ENCODE results near the gene ABHD1. TPM values are rescaled to one million over a fixed set of nuclear protein-coding genes. Genes with fewer than 3 reads are reported as not detected.
"Not testable (repeated sequence)": the region's sequence is repeated elsewhere in the genome, so short reads cannot be mapped to it uniquely, and the experiment has no call there.

Gene ABHD1
- total RNA-seq (1 to 10 TPM in 5 of 7 donors, not detected in 2; 1.1 to 2.4 (median 1.5) TPM), polyA plus RNA-seq (1 to 10 TPM in 1 of 2 donors, under 1 TPM in 1; 0.86 to 1.6 TPM)
- long read RNA-seq, donor 1, transcript ABHD1-208 (1 exons, 3,107 nt) = major isoform, 5 of 5 reads
- long read RNA-seq, donor 1, partial matches to known transcripts = 0 of 5 reads
- long read RNA-seq, donor 1, other reads (novel, unspliced or antisense) = 0 of 5 reads
- long read RNA-seq, donor 2, partial matches to known transcripts = 0 of 2 reads
- long read RNA-seq, donor 2, other reads (novel, unspliced or antisense) = 0 of 2 reads
- long read RNA-seq, donor 3 = 0 reads

DNA sequence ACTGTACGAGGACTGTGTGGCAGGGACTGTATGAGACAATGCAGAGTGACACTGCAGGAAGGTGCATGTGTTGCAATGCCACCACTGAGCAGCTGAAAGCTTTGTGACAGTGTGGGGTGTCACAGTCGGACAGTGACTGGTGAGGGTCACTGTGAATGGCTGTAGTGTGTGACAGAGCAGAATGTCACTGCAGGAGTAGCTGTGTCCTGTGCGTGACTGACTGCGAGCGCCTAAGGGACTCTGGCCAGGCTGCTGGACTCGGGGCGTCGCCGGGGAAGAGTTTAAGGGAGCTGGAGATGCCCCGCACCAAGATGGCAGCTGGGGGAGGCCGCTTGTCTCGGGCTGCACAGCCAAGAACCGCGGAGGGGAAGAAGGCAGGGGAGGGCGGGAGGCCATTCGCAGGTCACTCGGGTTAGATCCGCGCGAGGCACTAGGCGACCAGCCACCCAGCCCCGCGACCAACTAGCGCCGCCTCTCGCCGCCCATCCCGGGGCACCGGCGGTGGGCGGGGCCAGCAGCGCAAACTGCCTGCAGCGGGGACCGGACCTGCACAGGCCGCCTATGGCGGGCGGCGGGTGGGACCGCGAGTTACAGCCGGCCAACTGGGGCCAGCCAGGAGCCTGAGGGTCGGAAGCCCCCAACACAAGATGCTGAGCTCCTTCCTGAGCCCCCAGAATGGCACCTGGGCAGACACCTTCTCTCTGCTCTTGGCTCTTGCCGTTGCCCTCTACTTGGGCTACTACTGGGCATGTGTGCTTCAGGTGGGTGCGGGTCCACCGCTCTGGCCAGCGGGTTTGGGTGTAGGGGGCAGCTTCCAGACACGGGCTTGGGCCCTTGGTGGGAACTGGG, at the start of gene ABHD1:
Gene ABHD1 (plus strand): TSS at position 514 of the 849 bp plus-strand sequence. CDS start 134 bp downstream, at position 648.
- H3K4me3 ChIP-seq = peak within 1 kb of the TSS; percentile 54
- no peaks in the 10 kb centered on the region for H3K27me3 ChIP-seq
- peak; percentile 58 to 72 (median 68) for DNase-seq
- intact Hi-C loops (cut with DNase I) = no loop called here
- no peaks in the 10 kb centered on the region for H3K9me3 ChIP-seq
- no peaks in the 10 kb centered on the region for H3K36me3 ChIP-seq
- peak within 1 kb of the TSS in 1 of 2 donors; percentile 5 for H3K27ac ChIP-seq
- WGBS, 3 donors = 7 to 15% (median 9%) methylated on average over 24 to 47 of the region's 47 CpGs
- H3K4me1 ChIP-seq (ENCODE audit: insufficient read depth) = peaks cover 2% of the 10 kb centered on the region
- TF ChIP-seq EP300 (IDR thresholded peaks at IDR 0.05) (no peak), POLR2A (IDR thresholded peaks at IDR 0.05) (no peak), CTCF (IDR thresholded peaks at IDR 0.05) (no peak)

DNA sequence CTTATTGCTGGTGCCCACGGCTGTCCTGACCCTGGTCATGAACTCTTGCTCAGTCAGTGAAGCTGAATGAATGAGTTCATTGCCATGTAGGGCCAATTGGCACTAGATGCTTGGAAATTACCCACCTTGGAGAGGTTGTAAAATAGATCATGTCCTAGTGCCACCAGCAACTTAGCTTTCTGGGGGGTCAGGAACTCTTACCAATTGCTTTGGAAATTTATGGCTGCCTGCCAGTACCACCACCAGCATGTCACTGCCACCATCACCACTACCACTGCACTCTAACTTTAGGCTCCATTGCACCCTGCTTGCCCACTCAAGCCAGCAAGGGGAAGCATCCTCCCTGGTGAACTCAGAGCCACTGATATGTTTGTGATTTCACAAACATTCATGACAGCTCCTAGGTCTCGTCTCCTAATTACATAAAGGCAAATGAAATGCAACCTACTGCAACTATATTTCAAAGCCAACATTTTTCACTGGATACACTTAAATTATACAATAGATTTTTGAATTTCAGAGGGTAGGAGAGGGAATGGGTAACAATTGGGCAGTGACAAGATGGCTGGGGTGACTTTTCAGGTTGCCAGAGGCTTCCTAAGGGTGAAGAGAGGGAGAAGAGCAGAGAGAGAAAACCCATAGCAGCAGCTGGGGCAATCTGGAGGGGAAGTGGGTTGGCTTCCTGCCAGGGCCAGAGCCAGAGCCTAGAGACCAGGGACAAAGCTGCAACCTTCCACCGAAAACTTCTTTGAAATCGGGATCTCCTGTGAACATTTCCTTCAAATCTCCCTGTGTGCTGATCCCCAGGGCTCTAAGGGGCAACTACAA, 48.7 kb upstream of the ABHD1 start:
- Histone ChIP-seq H3K4me1 (ENCODE audit: insufficient read depth) (peaks cover 17% of the 10 kb centered on the region), H3K4me3 (no peak overlapping the region), H3K36me3 (no peaks in the 10 kb centered on the region), H3K9me3 (no peaks in the 10 kb centered on the region), H3K27ac (peak overlapping the region in 1 of 2 donors; percentile 98), H3K27me3 (no peaks in the 10 kb centered on the region)
- DNase-seq = peak; percentile 59 to 73 (median 68)
- WGBS, 3 donors = 32 to 46% (median 35%) methylated on average over 4 of the region's 4 CpGs
- intact Hi-C loops (cut with DNase I) = no loop called here
- TF ChIP-seq EP300 (IDR thresholded peaks at IDR 0.05) (no peak), POLR2A (IDR thresholded peaks at IDR 0.05) (no peak), CTCF (IDR thresholded peaks at IDR 0.05) (no peak)

DNA sequence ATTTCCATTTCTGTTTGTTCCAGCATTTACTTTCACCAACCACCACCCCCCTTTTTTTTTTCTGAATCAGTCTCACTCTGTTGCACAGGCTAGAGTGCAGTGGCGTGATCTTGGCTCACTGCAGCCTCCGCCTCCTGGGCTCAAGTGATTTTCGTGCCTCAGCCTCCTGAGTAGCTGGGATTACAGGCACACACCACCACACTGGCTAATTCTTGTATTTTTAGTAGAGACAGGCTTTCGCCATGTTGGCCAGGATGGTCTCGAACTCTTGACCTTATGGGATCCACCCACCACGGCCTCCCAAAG, 48.1 kb upstream of the ABHD1 start:
- 67 to 68% (median 67%) methylated on average over 6 of the region's 6 CpGs for WGBS, 3 donors
- H3K36me3 ChIP-seq; H3K4me3 ChIP-seq; DNase-seq; H3K9me3 ChIP-seq; H3K27me3 ChIP-seq; intact Hi-C loops (cut with DNase I): not testable (repeated sequence)
- Histone ChIP-seq H3K27ac (peak overlapping the region in 1 of 2 donors; percentile 98), H3K4me1 (ENCODE audit: insufficient read depth) (peaks cover 19% of the 10 kb centered on the region)

GRCh38 chr2:27076323-27076722, 47.3 kb upstream of the ABHD1 start:
- Histone ChIP-seq H3K4me1 (ENCODE audit: insufficient read depth) (peaks cover 22% of the 10 kb centered on the region), H3K4me3 (no peak overlapping the region), H3K9me3 (no peaks in the 10 kb centered on the region), H3K27ac (peak overlapping the region in 1 of 2 donors; percentile 98), H3K27me3 (no peaks in the 10 kb centered on the region), H3K36me3 (no peaks in the 10 kb centered on the region)
- 82 to 91% (median 89%) methylated on average over 4 of the region's 4 CpGs for WGBS, 3 donors
- TF ChIP-seq POLR2A (IDR thresholded peaks at IDR 0.05) (no peak), EP300 (IDR thresholded peaks at IDR 0.05) (no peak), CTCF (IDR thresholded peaks at IDR 0.05) (no peak)
- DNase-seq = no peak
- intact Hi-C loops (cut with DNase I) = no loop called here
